Measurements from ENCODE around the gene MRS2. TPM values are rescaled to one million over a fixed set of nuclear protein-coding genes. Genes with fewer than 3 reads are reported as not detected.

Gene MRS2
- total RNA-seq, 4 donors from 2014 or later, result 3.8 to 31.9 (median 16.5) TPM

DNA sequence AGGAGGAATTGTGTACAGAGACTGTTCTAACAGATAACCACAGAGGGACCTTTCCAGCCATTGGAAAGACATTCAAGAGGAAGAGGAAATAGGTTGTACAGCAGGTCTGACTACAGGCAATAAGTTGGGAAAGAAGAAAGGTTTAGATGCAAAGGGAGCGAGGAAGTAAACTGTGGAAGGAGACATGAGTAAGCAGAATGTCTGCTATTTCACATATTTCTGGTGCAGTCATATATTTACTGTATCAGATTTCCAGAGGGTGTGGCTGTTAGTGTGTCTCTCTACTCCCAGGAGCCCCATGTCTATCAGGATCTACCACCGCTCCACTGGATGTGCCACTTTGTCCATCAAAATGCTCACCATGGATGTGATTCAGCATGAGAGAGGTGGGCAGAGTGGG is 25.9 kb downstream of the MRS2 start:
- H3K4me3 ChIP-seq, result no peak overlapping the region
- H3K4me1 ChIP-seq, result no peaks in the 10 kb centered on the region
- H3K36me3 ChIP-seq, result peaks cover 0 to 2% of the 10 kb centered on the region in 2 donors
- no peak for DNase-seq
- intact Hi-C loops (cut with DNase I; ENCODE audit: low total_unique reads), result no loop called here
- H3K27me3 ChIP-seq, result no peaks in the 10 kb centered on the region
- no peak overlapping the region for H3K27ac ChIP-seq
- no peak for TF ChIP-seq POLR2A (IDR thresholded peaks at IDR 0.05)
- TF ChIP-seq, protein P1, sequence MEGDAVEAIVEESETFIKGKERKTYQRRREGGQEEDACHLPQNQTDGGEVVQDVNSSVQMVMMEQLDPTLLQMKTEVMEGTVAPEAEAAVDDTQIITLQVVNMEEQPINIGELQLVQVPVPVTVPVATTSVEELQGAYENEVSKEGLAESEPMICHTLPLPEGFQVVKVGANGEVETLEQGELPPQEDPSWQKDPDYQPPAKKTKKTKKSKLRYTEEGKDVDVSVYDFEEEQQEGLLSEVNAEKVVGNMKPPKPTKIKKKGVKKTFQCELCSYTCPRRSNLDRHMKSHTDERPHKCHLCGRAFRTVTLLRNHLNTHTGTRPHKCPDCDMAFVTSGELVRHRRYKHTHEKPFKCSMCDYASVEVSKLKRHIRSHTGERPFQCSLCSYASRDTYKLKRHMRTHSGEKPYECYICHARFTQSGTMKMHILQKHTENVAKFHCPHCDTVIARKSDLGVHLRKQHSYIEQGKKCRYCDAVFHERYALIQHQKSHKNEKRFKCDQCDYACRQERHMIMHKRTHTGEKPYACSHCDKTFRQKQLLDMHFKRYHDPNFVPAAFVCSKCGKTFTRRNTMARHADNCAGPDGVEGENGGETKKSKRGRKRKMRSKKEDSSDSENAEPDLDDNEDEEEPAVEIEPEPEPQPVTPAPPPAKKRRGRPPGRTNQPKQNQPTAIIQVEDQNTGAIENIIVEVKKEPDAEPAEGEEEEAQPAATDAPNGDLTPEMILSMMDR (IDR thresholded peaks at IDR 0.05), result no peak
- H3K9me3 ChIP-seq, result no peaks in the 10 kb centered on the region

DNA sequence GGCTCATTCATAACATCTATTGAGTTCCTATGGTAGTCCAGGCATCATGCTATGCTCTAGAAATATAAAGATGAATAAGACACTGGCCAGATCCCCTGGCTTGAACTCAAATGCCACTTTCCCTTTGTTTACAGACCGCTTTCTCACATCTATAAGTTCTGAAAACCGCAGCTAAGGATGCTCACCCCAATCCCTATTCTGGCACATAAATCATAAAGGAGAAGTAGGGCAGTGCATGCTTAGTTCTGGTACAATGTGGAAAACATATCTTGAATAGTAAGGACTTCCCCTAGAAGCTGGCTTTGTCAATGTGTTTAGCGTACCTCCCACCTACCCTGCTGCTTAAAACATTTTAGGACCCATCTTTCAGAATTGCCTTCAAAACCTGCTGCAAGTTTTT is 26.4 kb downstream of the MRS2 start:
- Histone ChIP-seq H3K27ac (no peak overlapping the region), H3K9me3 (no peaks in the 10 kb centered on the region), H3K27me3 (no peaks in the 10 kb centered on the region), H3K4me1 (no peaks in the 10 kb centered on the region), H3K4me3 (no peak overlapping the region), H3K36me3 (no peaks in the 10 kb centered on the region)
- TF ChIP-seq, protein P1 (IDR thresholded peaks at IDR 0.05), result no peak
- TF ChIP-seq POLR2A (IDR thresholded peaks at IDR 0.05), result no peak
- intact Hi-C loops (cut with DNase I; ENCODE audit: low total_unique reads), result no loop called here
- no peak for DNase-seq

DNA sequence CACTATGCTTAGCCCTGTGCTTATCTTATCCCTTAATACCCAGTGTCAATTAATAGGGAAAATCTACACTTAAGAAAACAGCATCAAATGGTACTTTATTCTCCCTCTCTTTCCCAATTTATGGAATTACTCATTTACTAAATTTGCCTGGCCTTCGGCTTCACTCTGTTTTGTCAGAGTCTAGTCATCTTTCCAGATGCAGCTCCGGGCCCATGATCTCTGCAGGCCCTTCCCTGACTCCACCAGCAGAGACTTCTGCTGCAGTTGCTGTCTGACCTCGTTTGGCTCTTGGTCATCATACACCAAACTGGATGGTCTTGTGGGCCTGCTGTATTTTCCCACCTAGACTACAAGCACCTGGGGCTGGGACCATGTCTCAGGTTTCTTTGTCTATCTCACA is 27.4 kb downstream of the MRS2 start:
- intact Hi-C loops (cut with DNase I; ENCODE audit: low total_unique reads), result no loop called here
- H3K36me3 ChIP-seq, result no peaks in the 10 kb centered on the region

DNA sequence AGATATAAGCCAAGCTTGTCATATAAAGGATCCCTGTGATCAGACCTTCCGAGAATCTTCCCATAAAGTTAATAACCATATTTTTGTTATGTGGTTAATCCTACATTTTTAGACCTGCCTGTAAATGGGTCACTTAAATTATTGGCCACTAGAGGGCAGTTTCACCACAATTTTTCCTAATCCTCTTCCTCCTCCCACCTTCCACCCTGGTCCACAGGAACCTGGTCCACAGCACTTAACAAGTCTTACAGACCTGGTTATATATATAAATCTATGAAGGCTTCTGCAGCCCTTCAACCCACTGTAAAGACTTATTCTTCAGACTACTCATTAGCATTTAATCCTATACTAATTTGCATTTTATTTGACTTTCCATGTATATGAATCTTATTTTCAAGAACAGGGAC is 28.3 kb downstream of the MRS2 start:
- no peaks in the 10 kb centered on the region for H3K4me1 ChIP-seq
- no peak for DNase-seq
- intact Hi-C loops (cut with DNase I; ENCODE audit: low total_unique reads), result no loop called here
- H3K27ac ChIP-seq, result no peak overlapping the region
- H3K4me3 ChIP-seq, result no peak overlapping the region
- no peaks in the 10 kb centered on the region for H3K9me3 ChIP-seq
- TF ChIP-seq POLR2A (IDR thresholded peaks at IDR 0.05), result no peak
- TF ChIP-seq, protein P1 (IDR thresholded peaks at IDR 0.05), result peak; percentile 36 to 51 (median 40)
- no peaks in the 10 kb centered on the region for H3K27me3 ChIP-seq
- H3K36me3 ChIP-seq, result no peaks in the 10 kb centered on the region

More for the DNA sequence above, 27.4 kb downstream of the MRS2 start:
- Histone ChIP-seq H3K4me3 (no peak overlapping the region), H3K27me3 (no peaks in the 10 kb centered on the region), H3K4me1 (no peaks in the 10 kb centered on the region), H3K27ac (no peak overlapping the region), H3K9me3 (no peaks in the 10 kb centered on the region)
- no peak for DNase-seq
- TF ChIP-seq POLR2A (IDR thresholded peaks at IDR 0.05), result no peak
- TF ChIP-seq, protein P1 (IDR thresholded peaks at IDR 0.05), result no peak

DNA sequence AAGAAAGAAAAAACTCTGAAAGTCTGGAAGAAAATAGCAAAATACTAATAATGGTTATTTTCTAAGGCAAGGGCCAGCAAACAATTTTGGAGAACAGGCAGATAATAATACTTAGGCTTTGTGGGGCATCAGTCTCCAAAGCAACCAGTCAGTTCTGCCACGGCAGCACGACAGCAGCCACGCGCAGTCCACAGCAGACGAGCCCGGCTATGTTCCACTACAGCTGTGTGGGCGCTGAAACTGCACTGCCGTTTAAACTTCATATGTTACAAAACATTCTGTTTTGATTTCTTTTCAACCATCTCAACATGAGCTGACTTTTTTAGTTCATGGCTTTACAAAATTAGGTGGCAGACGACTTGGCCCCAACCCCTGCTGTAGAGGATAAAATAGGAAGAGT is 29.9 kb downstream of the MRS2 start:
- Histone ChIP-seq H3K9me3 (no peaks in the 10 kb centered on the region), H3K4me3 (no peak overlapping the region), H3K27me3 (no peaks in the 10 kb centered on the region), H3K36me3 (no peaks in the 10 kb centered on the region), H3K27ac (no peak overlapping the region), H3K4me1 (no peaks in the 10 kb centered on the region)
- no peak for DNase-seq
- intact Hi-C loops (cut with DNase I; ENCODE audit: low total_unique reads), result no loop called here
- TF ChIP-seq, protein P1 (IDR thresholded peaks at IDR 0.05), result no peak
- no peak for TF ChIP-seq POLR2A (IDR thresholded peaks at IDR 0.05)

Measured in uterus (tissue), 4 donors.